Measurements from ENCODE around the gene CLDND2.

DNA sequence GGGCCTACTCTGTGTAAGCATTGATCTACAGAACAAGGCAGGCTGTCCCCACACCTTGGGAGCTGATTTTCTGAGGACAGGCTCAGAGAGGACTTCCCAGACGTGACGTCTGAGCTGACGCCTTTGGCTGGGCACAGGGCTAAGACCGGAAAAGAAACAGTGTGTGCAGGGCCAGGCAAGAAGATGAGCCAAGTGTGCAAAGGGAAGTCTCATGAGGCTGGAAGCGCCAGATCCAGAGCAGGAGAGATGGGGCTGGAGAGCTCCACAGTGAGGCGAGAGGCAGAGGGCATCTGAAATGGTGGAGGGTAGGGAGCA lies 44.7 kb downstream of the CLDND2 start:
- no peak for TF ChIP-seq SRF (IDR thresholded peaks at IDR 0.05; ENCODE audit: low read depth, low read length)
- no peak for TF ChIP-seq EZH2 (IDR thresholded peaks at IDR 0.05; ENCODE audit: low read depth, low read length, severe bottlenecking)
- TF ChIP-seq CHD1 (IDR thresholded peaks at IDR 0.05; ENCODE audit: low read depth, low read length), result no peak
- no peak for TF ChIP-seq CHD2 (IDR thresholded peaks at IDR 0.05; ENCODE audit: low read length)
- TF ChIP-seq, protein P1, sequence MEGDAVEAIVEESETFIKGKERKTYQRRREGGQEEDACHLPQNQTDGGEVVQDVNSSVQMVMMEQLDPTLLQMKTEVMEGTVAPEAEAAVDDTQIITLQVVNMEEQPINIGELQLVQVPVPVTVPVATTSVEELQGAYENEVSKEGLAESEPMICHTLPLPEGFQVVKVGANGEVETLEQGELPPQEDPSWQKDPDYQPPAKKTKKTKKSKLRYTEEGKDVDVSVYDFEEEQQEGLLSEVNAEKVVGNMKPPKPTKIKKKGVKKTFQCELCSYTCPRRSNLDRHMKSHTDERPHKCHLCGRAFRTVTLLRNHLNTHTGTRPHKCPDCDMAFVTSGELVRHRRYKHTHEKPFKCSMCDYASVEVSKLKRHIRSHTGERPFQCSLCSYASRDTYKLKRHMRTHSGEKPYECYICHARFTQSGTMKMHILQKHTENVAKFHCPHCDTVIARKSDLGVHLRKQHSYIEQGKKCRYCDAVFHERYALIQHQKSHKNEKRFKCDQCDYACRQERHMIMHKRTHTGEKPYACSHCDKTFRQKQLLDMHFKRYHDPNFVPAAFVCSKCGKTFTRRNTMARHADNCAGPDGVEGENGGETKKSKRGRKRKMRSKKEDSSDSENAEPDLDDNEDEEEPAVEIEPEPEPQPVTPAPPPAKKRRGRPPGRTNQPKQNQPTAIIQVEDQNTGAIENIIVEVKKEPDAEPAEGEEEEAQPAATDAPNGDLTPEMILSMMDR (IDR thresholded peaks at IDR 0.05; ENCODE audit: control extremely low read depth in 1 of 3, insufficient read depth in 1 of 3, low read depth in 1 of 3, low read length in 3 of 3), result no peak
- no peak for TF ChIP-seq ZNF274 (IDR thresholded peaks at IDR 0.05; ENCODE audit: borderline replicate concordance, extremely low read depth, low read length)
- no peak for TF ChIP-seq POLR2AphosphoS5 (IDR thresholded peaks at IDR 0.05; ENCODE audit: low read depth, low read length)

All from H1 (cell line).